Ramos (cell line): ENCODE data around the gene EEF1AKMT3.

Experiments
- in situ Hi-C: fragments of 300-500 bp; cut with MboI; formaldehyde crosslinking; loops from one replicate; pipeline ENCODE4 v1.14.3; 2022; ENCODE audit warnings: low sequenced_read_pairs; ENCODE audit not compliant: unreplicated experiment

The EEF1AKMT3 gene

DNA sequence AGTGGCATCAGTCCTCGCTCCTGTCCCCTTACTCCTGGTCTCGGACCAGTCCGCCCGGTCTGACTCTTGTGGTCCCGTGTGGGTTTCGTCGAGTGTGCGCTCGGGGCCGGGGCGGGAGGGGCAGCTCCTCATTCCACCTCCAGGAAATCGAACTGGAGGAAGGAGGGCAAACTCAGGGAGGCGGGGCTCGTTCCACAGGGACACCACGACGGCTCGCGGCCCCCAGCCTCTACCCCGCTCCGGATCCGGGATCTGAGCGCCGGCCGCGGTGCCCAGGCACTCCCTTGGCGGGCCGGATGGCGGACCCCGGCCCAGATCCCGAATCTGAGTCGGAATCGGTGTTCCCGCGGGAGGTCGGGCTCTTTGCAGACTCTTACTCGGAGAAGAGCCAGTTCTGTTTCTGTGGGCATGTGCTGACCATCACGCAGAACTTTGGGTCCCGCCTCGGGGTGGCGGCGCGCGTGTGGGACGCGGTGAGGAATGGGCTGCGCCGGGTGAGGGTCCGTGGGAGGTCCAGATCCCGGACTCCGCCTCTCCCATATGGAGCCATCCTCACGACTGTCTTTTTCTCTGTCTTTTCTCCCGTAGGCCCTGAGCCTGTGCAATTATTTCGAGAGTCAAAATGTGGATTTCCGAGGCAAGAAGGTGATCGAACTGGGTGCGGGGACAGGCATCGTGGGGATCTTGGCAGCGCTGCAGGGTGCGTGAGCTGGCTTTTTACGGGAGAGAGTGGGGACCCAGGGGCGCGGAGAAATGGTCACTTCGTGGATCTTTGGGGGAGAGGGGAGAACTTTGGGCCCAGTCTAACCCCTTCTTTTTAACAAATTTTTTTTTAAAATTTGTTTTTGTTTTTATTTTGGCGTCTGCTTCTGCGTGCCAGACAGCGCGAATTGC lies at the start of gene EEF1AKMT3:
TSS of gene EEF1AKMT3 (plus strand) at position 186 of the 894 bp plus-strand sequence. CDS start at position 297, 111 bp downstream.
- in situ Hi-C loops: loop anchor here (25.0 kb wide), 1 partner anchor 535 kb away; the partner anchor contains the start of gene SHMT2

DNA sequence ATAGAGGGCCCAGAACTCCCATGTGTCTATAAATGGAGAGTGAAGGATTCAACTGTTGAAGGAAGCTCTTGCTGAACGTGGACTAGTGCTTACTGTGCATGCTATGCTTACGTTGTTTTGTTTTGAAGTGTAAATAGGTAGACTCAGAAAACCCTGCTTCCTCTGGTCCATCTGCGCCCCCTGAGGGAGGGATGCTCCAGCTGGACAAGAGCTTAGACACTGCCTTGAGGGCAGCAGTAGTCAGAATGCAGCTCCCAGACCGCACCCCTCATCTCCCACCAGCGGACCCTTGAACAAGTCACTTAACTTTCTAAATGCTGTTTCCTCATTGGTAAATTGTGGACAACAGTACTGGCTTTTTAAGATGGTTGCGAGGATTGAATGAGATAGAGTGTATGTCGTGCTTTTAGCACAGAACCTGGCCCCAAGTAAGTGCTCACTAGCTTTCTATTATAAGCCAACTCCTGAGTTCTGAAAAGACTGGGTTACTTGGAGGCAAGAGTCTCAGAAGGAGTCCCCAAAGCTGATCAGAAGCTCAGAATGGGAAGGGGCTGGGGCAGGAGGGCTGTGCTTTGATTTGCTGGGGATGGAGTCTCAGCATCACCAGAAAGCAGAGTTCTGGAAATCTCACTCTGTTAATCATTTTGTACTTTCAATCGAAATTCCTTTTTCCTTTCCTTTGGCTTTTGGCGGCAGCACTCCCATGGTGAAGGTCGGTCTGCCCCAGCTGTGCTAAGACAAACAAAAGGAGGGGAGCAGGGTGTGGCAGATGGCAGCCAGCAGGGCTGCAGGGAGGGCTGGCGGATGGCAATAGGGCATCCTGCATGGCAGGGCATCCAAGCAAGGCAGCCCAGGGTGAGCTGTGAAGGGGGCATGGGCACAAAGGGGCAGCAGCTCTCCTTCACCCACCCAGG lies 49.4 kb upstream of the EEF1AKMT3 start:
- in situ Hi-C loops: no loop called here

DNA sequence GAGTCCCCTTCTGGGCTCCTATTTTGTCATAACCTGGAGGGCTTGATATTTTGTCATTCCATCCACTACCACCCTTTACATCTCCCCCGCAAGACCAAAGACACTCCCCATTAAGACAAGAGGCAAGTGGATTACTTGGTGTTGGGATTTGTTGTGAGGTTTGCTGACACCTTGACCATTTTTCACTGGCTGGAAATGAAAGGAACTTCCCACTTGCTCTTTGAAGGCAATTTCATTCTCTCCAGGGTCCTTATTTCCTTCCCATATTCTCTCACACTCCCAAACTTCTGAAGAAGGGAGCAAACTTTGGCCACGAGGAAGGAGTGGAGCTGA lies 48.8 kb upstream of the EEF1AKMT3 start:
- in situ Hi-C loops: no loop called here

DNA sequence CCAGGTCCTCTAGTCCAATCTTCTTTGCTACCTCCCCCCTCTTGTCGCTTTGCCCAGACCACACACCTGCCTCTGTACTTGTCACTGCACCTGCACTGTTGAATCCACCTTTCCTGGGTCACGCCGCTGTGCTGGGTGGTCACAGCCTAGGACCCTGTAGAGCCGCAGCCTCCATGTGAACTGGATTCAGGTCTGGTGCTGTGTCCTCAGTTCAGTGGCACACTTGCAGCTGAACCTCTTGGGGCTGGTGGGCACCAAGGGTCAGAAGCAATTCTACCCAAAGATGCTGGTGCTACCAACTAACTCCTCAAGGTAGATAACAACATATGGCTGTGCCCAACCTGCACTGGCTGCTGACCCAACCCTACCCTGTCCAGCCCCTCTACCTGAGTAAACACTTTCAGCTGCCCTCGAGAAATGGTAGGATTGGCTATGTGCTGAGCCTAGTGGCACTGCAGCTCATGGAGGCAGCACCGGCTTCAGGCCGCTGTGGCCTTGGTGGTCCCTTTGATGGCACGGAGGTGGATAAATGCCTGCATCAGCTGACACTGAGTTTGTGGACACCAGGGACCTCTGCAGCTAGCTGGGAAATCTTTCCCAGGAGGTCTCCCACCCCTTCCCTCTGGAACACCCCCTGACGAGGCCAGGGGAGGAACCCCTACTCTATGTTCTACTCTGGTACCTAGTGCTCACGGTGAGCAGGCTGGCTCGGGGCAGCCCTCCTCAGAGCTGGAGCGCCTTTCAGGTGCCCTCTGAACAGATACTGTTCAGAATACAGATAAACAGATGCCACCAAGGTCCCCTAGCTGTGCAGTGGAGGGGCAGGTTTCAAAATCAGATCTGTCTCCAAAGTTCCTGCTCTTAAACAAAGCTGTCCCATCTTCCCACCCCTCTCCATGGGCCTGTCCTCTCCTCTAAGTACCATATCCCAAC lies 48.1 kb upstream of the EEF1AKMT3 start:
- in situ Hi-C loops: no loop called here

DNA sequence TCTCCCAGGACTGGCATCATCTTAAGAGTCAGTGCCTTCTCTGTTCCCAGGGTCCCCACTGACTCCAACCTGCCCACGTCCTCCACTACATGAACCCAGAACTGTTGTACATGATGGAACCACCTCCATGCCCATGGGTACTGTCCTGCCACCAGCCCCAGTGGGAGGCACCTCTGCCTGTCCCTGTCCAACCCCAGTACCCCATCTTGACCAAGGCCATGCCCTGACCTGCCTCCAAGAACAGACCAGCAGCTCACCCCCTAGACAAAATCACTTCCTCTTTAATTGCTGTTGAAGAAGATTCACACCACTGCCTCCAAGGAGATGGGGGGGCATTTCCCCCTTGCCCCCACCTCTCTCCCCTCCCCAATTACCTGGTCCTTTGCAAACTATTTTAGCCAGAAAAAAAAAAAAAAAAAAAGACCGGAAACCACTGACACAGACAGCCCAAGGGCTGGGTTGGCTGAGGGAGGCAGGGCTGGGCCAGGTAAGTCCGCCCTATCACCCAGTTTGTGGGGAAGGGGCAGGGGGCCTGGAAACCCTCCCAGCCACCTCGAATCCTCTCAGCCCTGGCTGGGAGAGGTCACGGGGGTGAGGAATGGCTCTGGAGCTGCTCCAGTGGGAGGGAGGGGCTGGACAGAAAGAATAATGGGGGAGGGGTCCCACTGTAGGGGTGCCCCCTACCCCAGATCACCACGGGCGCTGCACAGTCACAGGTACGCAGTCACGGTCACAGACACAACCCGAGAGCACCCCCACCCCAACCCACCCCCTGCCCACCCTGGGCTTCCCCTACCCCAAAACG lies 47.3 kb upstream of the EEF1AKMT3 start:
- in situ Hi-C loops: no loop called here

DNA sequence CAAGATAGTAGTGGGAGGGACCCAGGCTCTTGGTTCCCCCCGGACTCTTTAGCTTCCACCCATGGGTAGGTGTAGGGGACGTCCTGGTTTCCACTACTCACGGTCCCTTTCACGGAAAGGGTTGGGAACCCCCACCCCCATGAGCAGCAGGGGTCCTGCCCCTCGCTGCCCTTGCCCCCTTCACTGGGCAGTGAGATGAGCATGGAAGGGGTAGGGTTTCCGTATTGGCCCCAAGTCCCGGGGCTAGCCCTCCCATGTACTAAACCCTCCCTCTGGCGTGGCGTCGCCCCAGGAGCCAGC lies 46.6 kb upstream of the EEF1AKMT3 start:
- in situ Hi-C loops: no loop called here

DNA sequence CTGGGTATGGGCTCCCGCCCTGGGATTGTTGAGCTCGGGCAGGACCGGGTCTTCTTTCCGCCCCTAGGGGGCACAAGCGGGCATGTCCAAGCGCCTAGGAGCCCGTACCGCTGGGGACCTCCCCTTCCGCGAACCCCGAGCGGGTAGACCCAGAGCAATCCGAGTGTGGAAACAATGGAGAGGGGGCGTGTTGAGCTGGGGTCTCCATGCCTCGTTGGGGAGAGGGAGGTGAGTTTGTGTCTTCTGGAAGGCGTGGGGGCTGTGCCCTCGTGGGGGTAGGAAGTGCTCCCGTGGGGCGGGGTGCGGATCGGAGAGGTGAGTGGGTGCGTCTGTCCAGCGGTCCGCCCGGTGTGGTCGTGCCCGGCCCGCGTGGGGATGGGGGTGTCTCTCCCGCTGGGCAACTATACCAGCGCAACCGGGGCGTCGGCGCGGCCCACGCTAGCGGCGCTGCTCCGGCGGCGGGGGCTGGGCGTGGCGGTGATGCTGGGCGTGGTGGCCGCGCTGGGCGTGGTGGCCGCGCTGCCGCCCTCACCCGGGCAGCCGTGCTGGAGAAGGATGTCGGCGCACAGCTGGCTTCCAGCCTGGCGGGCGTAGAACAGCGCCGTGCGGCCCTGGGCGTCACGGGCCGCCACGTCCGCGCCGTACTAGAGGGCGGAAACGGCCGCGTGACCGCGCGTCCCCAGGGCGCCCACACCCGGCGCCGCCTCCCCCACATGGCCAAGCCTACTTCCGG lies 46.1 kb upstream of the EEF1AKMT3 start:
- in situ Hi-C loops: no loop called here

DNA sequence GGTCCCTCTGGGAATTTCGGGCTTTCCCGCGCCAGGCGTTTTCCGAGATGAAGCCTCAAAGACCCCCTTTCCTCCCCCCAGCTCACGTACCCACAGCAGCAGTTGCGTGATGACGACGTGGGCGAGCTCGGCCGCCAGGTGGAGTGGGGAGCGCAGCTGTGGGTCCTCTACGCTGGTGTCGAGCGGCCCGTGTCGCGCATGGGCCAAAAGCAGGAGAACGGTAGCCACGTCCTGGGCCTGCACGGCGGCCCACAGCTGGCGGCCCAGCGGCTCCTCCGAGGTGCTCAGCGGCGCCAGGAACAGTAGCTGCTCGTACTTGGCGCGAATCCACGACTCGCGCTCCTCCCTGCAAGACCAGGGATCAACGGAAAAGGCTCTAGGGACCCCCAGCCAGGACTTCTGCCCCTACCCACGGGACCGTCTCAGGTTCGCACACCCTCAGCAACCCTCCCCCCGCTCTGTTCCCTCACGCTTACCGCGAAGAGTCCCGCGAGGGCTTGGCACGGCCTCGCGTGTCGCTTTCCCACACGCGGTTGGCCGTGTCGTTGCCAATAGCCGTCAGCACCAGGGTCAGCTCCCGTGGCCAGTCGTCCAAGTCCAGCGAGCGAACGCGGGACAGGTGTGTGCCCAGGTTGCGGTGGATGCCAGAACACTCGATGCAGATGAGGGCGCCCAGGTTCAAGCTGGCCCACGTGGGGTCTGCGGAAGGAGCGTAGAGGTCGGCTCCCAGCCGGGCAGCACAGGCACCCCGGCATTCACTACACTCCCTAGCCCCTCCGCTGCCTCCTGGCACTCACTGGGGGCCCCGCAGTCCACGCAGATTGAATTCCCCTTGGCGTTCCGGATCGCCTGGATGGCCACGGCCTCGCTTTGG lies 45.3 kb upstream of the EEF1AKMT3 start:
- in situ Hi-C loops: no loop called here

DNA sequence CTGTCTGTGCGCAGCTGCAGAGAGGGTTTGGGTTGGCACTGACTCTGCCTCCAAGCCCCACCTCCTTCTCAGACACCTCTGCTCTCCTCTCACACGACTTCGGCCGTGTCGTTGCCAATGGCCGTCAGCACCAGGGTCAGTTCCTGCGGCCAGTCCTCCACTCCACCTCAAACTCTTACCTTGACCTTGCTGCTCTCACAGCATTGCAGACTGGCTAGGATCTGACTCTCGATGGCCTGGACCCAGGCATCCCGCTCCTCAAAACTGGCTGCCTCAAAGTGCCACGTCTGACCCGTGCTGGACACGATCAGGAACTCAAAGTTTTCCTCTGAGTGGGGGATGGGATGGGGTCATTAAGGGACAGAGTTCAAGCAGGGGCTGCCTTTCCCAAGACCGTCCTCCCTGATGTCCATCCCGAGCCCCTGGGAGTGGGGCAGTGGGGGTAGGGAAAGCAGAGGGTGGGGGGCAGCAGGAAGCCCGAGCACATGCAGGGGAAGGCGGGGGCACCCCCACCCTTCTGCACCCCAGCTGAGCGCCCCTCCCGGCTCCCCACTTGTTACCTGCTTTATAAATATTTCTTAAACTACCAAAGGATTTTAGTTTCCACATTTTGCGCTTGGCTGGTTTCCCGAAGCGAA lies 44.5 kb upstream of the EEF1AKMT3 start:
- in situ Hi-C loops: no loop called here

DNA sequence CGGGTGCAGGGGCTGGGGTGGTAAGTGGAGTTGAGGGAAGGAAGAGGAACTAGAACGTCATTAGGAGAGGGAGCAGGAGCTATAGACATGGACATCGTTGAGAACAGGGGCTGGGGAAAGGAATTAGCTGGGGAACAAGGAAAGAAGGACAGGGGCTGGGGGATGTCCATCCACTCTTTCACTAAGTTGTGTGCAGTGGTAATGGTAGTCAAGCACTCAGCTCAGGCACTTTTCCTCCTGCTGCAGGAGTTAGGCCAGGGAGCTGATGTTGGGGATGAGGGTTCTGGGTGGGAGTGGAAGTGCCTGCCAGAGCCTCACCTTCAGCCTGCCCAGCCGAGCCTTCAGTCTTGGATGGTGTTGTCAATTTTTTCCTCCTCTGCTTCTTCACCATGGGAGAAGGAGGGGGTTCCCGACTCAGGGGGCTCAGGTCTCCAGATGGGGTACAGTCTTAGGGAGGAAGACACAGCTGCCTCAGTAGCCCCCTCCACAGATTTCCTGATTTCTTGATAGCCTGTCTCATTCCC lies 43.0 kb upstream of the EEF1AKMT3 start:
- in situ Hi-C loops: no loop called here

DNA sequence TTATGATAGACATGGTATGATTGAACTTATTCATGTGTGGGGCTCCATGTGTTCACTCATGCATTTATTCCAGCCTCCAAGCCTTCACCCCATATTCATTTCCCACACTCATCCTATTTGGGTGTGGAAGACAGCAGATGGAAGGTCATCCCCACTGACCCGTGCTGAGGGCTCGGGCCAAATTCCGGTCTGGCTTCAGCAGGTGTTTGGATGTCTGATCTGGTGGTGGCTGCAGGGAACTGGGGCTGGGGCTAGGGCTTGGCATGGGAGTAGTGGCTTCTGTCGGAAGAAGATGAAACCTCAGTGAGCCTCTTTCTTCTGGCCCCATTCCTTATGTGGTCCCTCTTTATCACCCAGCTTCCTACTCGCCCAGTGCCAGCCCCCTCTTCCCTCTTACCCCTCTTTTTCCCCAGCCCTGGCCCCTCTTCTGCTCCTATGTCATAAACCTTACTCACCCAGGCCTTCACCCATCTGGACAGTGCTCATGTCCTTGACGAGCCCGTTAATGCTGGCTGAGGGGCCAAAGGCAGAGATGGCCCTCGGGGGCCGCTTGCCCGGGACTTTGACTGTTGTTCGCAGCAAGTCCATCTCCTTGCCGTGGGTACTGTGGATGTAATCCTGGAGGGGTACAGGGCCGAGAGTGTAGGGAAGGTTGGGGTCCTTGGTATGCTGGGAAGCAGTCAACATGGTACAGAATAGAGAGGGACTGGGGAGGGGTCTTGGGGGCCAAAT lies 41.9 kb upstream of the EEF1AKMT3 start:
- in situ Hi-C loops: no loop called here

DNA sequence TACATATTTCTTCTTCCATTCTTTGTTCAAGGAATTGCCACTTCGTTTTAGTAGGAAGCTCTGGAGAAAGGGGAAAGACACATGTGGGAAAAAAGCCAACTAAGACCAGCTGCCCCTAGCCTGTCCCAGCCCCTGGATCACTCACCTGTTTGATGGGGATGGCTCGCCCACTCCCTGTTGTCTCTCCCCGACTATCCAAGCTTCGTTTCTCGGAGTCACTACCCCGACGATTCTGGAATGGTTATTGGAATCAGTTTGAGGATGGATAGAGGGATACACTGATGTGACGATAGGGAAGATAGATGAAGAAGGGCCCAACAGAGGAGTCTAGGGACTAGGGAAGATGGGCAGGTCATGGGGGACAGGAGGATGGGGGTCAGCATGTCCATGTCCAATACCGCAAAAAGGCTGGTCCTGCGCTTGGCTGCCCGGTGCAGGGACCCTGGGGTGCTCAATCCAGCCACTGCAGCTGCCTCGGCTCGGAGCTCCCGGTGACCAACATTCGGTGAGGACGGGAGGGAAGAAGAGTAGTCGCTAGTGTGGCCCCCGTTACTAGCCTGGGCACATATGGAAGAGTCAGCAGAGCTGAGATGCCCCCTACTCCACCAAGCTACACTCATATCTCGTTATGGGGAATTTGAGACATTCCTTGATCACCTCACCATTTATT lies 40.9 kb upstream of the EEF1AKMT3 start:
- in situ Hi-C loops: no loop called here

DNA sequence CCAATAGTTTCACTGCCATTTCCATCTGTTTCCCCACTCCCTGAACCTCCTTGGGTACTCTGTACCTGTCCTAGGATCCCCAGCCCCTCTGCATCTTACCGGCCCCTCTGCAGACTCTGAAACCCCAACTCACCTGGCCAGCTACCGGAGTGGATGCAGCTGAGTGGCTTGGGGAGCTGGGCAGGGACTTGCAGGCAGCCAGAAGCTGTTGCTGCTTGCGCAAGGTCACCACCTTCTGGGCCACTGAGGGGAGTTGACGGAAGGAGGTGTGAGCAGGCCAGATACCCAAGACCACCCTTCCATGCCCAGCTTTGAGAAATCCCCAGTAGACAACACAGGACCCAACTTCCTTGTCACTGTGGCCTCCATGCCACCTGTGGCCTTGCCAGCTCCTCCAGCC lies 40.1 kb upstream of the EEF1AKMT3 start:
- in situ Hi-C loops: no loop called here

DNA sequence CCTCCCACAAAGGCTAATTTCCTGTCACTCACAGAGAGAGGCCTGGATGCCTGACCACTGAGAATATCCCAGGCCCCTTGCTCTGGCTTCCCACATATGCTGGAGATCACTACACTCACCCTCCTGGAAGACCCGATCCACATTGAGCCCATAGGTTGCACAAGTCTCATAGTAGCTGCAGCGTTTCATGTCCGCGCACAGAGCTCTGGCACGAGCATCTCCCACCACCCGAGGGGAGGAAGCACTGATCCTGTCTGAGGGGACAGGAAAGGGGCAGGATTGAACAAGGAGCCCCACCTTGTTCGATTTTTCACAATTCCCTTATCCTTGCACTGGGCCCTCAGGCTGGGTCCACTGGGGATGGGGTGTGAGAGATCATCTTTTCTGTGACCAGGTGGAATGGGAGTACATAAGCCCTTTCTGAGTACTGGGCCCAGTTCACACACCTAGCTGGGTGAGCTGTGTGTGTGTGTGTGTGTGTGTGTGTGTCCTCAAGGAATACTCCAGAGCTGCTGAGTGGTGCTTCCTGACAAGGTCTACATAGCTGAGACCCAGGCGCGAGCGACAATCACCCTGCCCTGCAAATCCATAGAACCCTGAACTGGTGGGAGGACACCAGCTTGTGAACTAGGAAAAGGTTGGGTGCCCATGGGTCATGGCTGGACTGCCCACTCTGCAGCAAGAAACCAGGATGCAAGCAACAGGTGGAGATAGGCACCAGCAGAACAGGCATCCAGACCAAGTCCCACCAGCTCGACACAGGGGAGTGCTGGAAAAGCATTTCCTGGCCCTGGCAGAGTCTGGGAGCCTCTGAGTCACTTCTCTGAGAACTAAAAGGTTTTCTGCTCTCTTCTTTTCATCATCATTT lies 39.5 kb upstream of the EEF1AKMT3 start:
- in situ Hi-C loops: no loop called here

DNA sequence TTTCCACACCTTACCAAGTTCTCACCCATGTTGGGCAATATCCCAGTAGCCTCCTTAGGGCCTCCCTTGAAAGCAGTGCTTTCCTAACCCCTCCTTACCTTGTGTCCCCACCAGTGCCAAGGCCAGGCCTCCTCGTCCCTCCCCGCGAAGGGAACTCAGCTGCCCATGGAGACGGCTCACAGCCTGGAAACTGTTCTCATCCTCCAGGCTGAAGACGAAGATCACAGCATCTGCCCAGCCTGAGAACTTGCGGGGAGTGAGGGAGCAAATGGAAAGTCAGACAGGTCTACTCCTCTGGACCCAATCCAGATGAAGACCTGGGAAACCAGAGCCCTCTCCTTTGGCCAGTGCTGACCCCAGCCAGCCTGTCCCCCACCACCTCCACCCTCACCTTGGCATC lies 38.5 kb upstream of the EEF1AKMT3 start:
- in situ Hi-C loops: no loop called here
